ENCODE results near the gene SLC66A1. TPM values are rescaled to one million over a fixed set of nuclear protein-coding genes. Genes with fewer than 3 reads are reported as not detected.
A peak's percentile ranks its signal among the peaks of the same experiment; 100 is the strongest.

SLC66A1 gene
- total RNA-seq, 4 donors from 2014 or later = 10.5 to 14.0 (median 12.5) TPM

DNA sequence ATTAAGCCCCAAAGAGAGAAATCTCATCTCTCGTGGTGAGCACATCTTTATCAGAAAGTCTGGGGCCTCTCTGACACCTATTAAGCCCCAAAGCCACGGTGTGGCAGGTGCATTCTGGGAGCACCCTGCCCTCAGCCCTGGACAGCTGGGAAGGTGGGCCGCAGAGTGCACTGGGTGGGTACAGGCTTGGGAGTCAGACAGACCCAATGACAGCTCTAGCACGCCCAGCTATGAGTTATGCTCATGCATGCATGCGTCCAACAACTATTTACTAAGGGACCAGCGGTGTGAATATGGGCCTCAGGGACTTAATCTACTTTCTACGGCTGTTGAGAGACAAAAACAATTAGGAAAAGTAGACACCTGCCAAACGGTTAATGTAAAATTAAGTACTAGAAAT is 46.6 kb downstream of the SLC66A1 start:
- 89% methylated on average over 8 of the region's 8 CpGs for WGBS
- H3K27ac ChIP-seq = no peak overlapping the region
- no peaks in the 10 kb centered on the region for H3K9me3 ChIP-seq
- no peak for TF ChIP-seq POLR2AphosphoS5 (IDR thresholded peaks at IDR 0.05)
- TF ChIP-seq CTCF (IDR thresholded peaks at IDR 0.05) = no peak
- no peak for TF ChIP-seq POLR2A (IDR thresholded peaks at IDR 0.05)
- no peak for TF ChIP-seq EP300 (IDR thresholded peaks at IDR 0.05)
- no peak for DNase-seq (ENCODE audit: low spot score in 2 of 2)
- H3K4me3 ChIP-seq = no peak overlapping the region
- peaks cover 40% of the 10 kb centered on the region for H3K36me3 ChIP-seq
- peaks cover 35% of the 10 kb centered on the region for H3K4me1 ChIP-seq
- H3K27me3 ChIP-seq = no peaks in the 10 kb centered on the region

DNA sequence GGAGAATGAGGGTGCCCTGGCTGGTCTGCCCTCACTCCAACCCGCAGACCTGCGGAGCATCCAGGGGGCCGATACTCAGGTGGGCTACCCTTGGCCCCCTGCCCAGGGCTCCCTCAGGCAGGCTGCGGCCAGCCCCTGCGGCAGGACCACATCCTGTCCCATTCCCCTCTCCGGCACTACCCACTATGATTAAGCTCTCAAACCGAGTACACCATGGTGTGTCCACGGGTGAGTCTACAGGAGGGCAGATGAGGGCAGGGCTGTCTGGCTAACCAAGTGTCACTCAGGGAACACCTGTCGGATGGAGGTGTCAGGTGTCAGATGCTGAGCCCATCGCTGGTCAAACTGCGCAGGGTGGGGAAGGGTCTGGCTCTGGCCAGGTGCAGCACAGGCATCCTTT is 47.2 kb downstream of the SLC66A1 start:
- TF ChIP-seq EP300 (IDR thresholded peaks at IDR 0.05) (no peak), CTCF (IDR thresholded peaks at IDR 0.05) (no peak), POLR2AphosphoS5 (IDR thresholded peaks at IDR 0.05) (no peak), POLR2A (IDR thresholded peaks at IDR 0.05) (no peak)
- no peaks in the 10 kb centered on the region for H3K9me3 ChIP-seq
- WGBS = 83% methylated on average over 9 of the region's 11 CpGs
- peaks cover 38% of the 10 kb centered on the region for H3K4me1 ChIP-seq
- DNase-seq (ENCODE audit: low spot score in 2 of 2) = no peak
- peaks cover 33% of the 10 kb centered on the region for H3K36me3 ChIP-seq
- no peaks in the 10 kb centered on the region for H3K27me3 ChIP-seq
- no peak overlapping the region for H3K4me3 ChIP-seq
- no peak overlapping the region for H3K27ac ChIP-seq

GRCh38 chr1:19360016-19360415 is 47.9 kb downstream of the SLC66A1 start:
- Histone ChIP-seq H3K27me3 (no peaks in the 10 kb centered on the region), H3K36me3 (peaks cover 27% of the 10 kb centered on the region), H3K4me1 (peaks cover 42% of the 10 kb centered on the region), H3K4me3 (no peak overlapping the region), H3K27ac (peak overlapping the region; percentile 28), H3K9me3 (no peaks in the 10 kb centered on the region)
- WGBS = 28% methylated on average over 3 of the region's 6 CpGs
- TF ChIP-seq CTCF (IDR thresholded peaks at IDR 0.05) = no peak
- no peak for TF ChIP-seq EP300 (IDR thresholded peaks at IDR 0.05)
- no peak for TF ChIP-seq POLR2A (IDR thresholded peaks at IDR 0.05)
- no peak for TF ChIP-seq POLR2AphosphoS5 (IDR thresholded peaks at IDR 0.05)
- DNase-seq (ENCODE audit: low spot score in 2 of 2) = no peak

DNA sequence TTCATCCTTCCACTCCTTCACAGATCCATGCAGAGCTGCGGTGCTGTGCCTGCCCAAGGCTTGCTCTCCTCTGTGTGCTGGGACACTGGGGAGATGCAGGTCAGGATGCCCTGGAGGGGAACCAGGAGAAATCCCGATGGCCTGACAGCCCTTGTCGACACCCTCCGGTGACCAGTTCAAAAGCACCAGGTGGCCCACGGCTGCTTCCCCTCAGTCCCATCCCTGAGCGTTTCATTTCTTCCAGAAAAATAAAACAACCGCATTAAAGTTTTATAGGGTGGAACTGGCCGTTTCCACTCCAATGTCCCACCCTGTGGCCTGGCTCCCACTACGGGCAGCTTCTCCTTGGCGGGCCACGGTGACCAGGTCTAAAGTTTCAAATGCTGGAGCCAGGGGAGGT is 48.3 kb downstream of the SLC66A1 start:
- peak overlapping the region; percentile 28 for H3K27ac ChIP-seq
- peaks cover 46% of the 10 kb centered on the region for H3K4me1 ChIP-seq
- WGBS = 45% methylated on average over 11 of the region's 11 CpGs
- TF ChIP-seq POLR2AphosphoS5 (IDR thresholded peaks at IDR 0.05) = no peak
- no peak for TF ChIP-seq CTCF (IDR thresholded peaks at IDR 0.05)
- TF ChIP-seq POLR2A (IDR thresholded peaks at IDR 0.05) = no peak
- no peak for TF ChIP-seq EP300 (IDR thresholded peaks at IDR 0.05)
- H3K36me3 ChIP-seq = peaks cover 23% of the 10 kb centered on the region
- H3K27me3 ChIP-seq = no peaks in the 10 kb centered on the region
- H3K4me3 ChIP-seq = no peak overlapping the region
- no peak for DNase-seq (ENCODE audit: low spot score in 2 of 2)
- H3K9me3 ChIP-seq = no peaks in the 10 kb centered on the region

- Histone ChIP-seq H3K4me3 (no peak overlapping the region), H3K9me3 (no peaks in the 10 kb centered on the region), H3K36me3 (peaks cover 17% of the 10 kb centered on the region), H3K27ac (peak overlapping the region; percentile 63), H3K4me1 (peaks cover 52% of the 10 kb centered on the region), H3K27me3 (no peaks in the 10 kb centered on the region)
- DNase-seq (ENCODE audit: low spot score in 2 of 2) = no peak
- 55% methylated on average over 18 of the region's 18 CpGs for WGBS
- TF ChIP-seq POLR2AphosphoS5 (IDR thresholded peaks at IDR 0.05) (no peak), POLR2A (IDR thresholded peaks at IDR 0.05) (no peak), EP300 (IDR thresholded peaks at IDR 0.05) (no peak), CTCF (IDR thresholded peaks at IDR 0.05) (no peak)
Measured at GRCh38 chr1:19360843-19361610, 48.9 kb downstream of the SLC66A1 start.

All from suprapubic skin (tissue), 4 donors.